ENCODE data around the gene PTGDR. TPM values are rescaled to one million over a fixed set of nuclear protein-coding genes. Genes with fewer than 3 reads are reported as not detected.

Gene PTGDR
- polyA plus RNA-seq, 1 donor from 2014 or later, result 0.10 TPM

- Histone ChIP-seq H3K4me2 (ENCODE audit: low read length) (no peak overlapping the region), H3K79me2 (replicated peaks; ENCODE audit: insufficient read depth, low read length) (no peaks in the 10 kb centered on the region), H3K27me3 (ENCODE audit: insufficient read depth, low read depth, low read length) (no peaks in the 10 kb centered on the region), H3F3A (ENCODE audit: insufficient read depth, low read length, poor library complexity, severe bottlenecking) (no peaks in the 10 kb centered on the region), H3K4me3 (ENCODE audit: low read length) (no peak overlapping the region), H3K9ac (ENCODE audit: low read length) (no peak overlapping the region), H3K27ac (ENCODE audit: low read length) (no peak overlapping the region), H2AFZ (ENCODE audit: low read depth, low read length) (no peak overlapping the region), H4K20me1 (ENCODE audit: insufficient read depth) (no peaks in the 10 kb centered on the region), H3K36me3 (ENCODE audit: insufficient read depth, low read length) (no peaks in the 10 kb centered on the region), H3K9me2 (ENCODE audit: insufficient read depth, low read length) (no peaks in the 10 kb centered on the region), H3K9me3 (ENCODE audit: low read length) (no peaks in the 10 kb centered on the region)
- TF ChIP-seq SMC3 (conservative IDR thresholded peaks at IDR 0.05; ENCODE audit: poor library complexity) (no peak), POLR2AphosphoS5 (IDR thresholded peaks at IDR 0.05) (no peak), RAD21 (conservative IDR thresholded peaks at IDR 0.05) (no peak), TAF1 (IDR thresholded peaks at IDR 0.05; ENCODE audit: low read depth) (no peak)
Observed at GRCh38 chr14:52259434-52259833, 8.1 kb upstream of the PTGDR start.

GRCh38 chr14:52262600-52262999 lies 4.9 kb upstream of the PTGDR start:
- no peaks in the 10 kb centered on the region for H3K36me3 ChIP-seq (ENCODE audit: insufficient read depth, low read length)
- no peaks in the 10 kb centered on the region for H3F3A ChIP-seq (ENCODE audit: insufficient read depth, low read length, poor library complexity, severe bottlenecking)
- no peak overlapping the region for H3K4me3 ChIP-seq (ENCODE audit: low read length)
- H3K27me3 ChIP-seq (ENCODE audit: insufficient read depth, low read depth, low read length), result peaks cover 21% of the 10 kb centered on the region
- no peak overlapping the region for H3K4me2 ChIP-seq (ENCODE audit: low read length)
- H3K9me3 ChIP-seq (ENCODE audit: low read length), result no peaks in the 10 kb centered on the region
- no peak overlapping the region for H3K9ac ChIP-seq (ENCODE audit: low read length)
- H4K20me1 ChIP-seq (ENCODE audit: insufficient read depth), result no peaks in the 10 kb centered on the region
- H3K27ac ChIP-seq (ENCODE audit: low read length), result no peak overlapping the region
- H3K79me2 ChIP-seq (replicated peaks; ENCODE audit: insufficient read depth, low read length), result no peaks in the 10 kb centered on the region
- no peak overlapping the region for H2AFZ ChIP-seq (ENCODE audit: low read depth, low read length)
- TF ChIP-seq POLR2AphosphoS5 (IDR thresholded peaks at IDR 0.05), result no peak
- TF ChIP-seq EZH2 (IDR thresholded peaks at IDR 0.05; ENCODE audit: borderline replicate concordance, insufficient read depth, low read length, poor library complexity, severe bottlenecking), result no peak
- no peak for TF ChIP-seq MXI1 (conservative IDR thresholded peaks at IDR 0.05; ENCODE audit: poor library complexity, severe bottlenecking)
- no peak for TF ChIP-seq SMC3 (conservative IDR thresholded peaks at IDR 0.05; ENCODE audit: poor library complexity)
- TF ChIP-seq CTCF (IDR thresholded peaks at IDR 0.05; ENCODE audit: poor library complexity, severe bottlenecking), result no peak
- TF ChIP-seq REST (IDR thresholded peaks at IDR 0.05; ENCODE audit: borderline replicate concordance), result no peak
- no peak for TF ChIP-seq RAD21 (conservative IDR thresholded peaks at IDR 0.05)
- TF ChIP-seq TAF1 (IDR thresholded peaks at IDR 0.05; ENCODE audit: low read depth), result no peak
- no peak for TF ChIP-seq EP300 (conservative IDR thresholded peaks at IDR 0.05; ENCODE audit: poor library complexity, severe bottlenecking)
- H3K9me2 ChIP-seq (ENCODE audit: insufficient read depth, low read length), result no peaks in the 10 kb centered on the region

- H4K20me1 ChIP-seq (ENCODE audit: insufficient read depth), result no peaks in the 10 kb centered on the region
Observed at GRCh38 chr14:52263190-52263589, 4.3 kb upstream of the PTGDR start.

More at GRCh38 chr14:52263190-52263589, 4.3 kb upstream of the PTGDR start:
- TF ChIP-seq CTCF (IDR thresholded peaks at IDR 0.05; ENCODE audit: poor library complexity, severe bottlenecking) (no peak), TAF1 (IDR thresholded peaks at IDR 0.05; ENCODE audit: low read depth) (no peak), REST (IDR thresholded peaks at IDR 0.05; ENCODE audit: borderline replicate concordance) (no peak), MXI1 (conservative IDR thresholded peaks at IDR 0.05; ENCODE audit: poor library complexity, severe bottlenecking) (no peak), RAD21 (conservative IDR thresholded peaks at IDR 0.05) (no peak), POLR2AphosphoS5 (IDR thresholded peaks at IDR 0.05) (no peak), EZH2 (IDR thresholded peaks at IDR 0.05; ENCODE audit: borderline replicate concordance, insufficient read depth, low read length, poor library complexity, severe bottlenecking) (no peak), EP300 (conservative IDR thresholded peaks at IDR 0.05; ENCODE audit: poor library complexity, severe bottlenecking) (no peak), SMC3 (conservative IDR thresholded peaks at IDR 0.05; ENCODE audit: poor library complexity) (no peak)
- no peak overlapping the region for H3K9ac ChIP-seq (ENCODE audit: low read length)
- no peak overlapping the region for H2AFZ ChIP-seq (ENCODE audit: low read depth, low read length)
- H3K27me3 ChIP-seq (ENCODE audit: insufficient read depth, low read depth, low read length), result peaks cover 27% of the 10 kb centered on the region
- H3K4me2 ChIP-seq (ENCODE audit: low read length), result no peak overlapping the region
- H3K9me3 ChIP-seq (ENCODE audit: low read length), result no peaks in the 10 kb centered on the region
- no peaks in the 10 kb centered on the region for H3K9me2 ChIP-seq (ENCODE audit: insufficient read depth, low read length)
- no peaks in the 10 kb centered on the region for H3F3A ChIP-seq (ENCODE audit: insufficient read depth, low read length, poor library complexity, severe bottlenecking)
- no peak overlapping the region for H3K4me3 ChIP-seq (ENCODE audit: low read length)
- no peak overlapping the region for H3K27ac ChIP-seq (ENCODE audit: low read length)
- no peaks in the 10 kb centered on the region for H3K79me2 ChIP-seq (replicated peaks; ENCODE audit: insufficient read depth, low read length)
- no peaks in the 10 kb centered on the region for H3K36me3 ChIP-seq (ENCODE audit: insufficient read depth, low read length)
